Measurements from ENCODE around the gene LRMDA.

DNA sequence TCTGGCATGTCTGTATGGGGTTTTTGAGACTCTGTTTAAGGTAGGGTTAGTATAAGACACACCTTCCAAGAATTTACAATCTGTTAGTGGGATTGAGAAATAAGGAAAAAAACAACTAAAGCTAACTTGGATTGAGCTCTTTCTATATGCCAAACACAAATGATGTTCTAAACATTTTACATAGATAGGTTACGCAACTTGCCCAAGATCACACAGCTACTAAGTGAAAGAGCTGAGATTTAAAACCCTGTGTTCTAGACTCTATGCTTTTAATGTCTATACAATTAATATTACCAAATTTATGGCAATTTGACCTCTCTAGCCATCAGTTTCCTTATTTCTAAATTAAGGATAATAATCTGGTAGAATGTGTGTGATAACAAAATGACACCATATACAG is 1056.2 kb downstream of the LRMDA start:
- TF ChIP-seq ZNF878 (CRISPR knock-in tag; IDR thresholded peaks at IDR 0.05) (no peak), ZSCAN20 (CRISPR knock-in tag; IDR thresholded peaks at IDR 0.05; ENCODE audit: borderline replicate concordance) (no peak), ZNF549 (CRISPR knock-in tag; IDR thresholded peaks at IDR 0.05) (no peak)
- TF ChIP-seq, protein P1, sequence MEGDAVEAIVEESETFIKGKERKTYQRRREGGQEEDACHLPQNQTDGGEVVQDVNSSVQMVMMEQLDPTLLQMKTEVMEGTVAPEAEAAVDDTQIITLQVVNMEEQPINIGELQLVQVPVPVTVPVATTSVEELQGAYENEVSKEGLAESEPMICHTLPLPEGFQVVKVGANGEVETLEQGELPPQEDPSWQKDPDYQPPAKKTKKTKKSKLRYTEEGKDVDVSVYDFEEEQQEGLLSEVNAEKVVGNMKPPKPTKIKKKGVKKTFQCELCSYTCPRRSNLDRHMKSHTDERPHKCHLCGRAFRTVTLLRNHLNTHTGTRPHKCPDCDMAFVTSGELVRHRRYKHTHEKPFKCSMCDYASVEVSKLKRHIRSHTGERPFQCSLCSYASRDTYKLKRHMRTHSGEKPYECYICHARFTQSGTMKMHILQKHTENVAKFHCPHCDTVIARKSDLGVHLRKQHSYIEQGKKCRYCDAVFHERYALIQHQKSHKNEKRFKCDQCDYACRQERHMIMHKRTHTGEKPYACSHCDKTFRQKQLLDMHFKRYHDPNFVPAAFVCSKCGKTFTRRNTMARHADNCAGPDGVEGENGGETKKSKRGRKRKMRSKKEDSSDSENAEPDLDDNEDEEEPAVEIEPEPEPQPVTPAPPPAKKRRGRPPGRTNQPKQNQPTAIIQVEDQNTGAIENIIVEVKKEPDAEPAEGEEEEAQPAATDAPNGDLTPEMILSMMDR (CRISPR knock-in tag; IDR thresholded peaks at IDR 0.05) = no peak
- TF ChIP-seq, protein P2, sequence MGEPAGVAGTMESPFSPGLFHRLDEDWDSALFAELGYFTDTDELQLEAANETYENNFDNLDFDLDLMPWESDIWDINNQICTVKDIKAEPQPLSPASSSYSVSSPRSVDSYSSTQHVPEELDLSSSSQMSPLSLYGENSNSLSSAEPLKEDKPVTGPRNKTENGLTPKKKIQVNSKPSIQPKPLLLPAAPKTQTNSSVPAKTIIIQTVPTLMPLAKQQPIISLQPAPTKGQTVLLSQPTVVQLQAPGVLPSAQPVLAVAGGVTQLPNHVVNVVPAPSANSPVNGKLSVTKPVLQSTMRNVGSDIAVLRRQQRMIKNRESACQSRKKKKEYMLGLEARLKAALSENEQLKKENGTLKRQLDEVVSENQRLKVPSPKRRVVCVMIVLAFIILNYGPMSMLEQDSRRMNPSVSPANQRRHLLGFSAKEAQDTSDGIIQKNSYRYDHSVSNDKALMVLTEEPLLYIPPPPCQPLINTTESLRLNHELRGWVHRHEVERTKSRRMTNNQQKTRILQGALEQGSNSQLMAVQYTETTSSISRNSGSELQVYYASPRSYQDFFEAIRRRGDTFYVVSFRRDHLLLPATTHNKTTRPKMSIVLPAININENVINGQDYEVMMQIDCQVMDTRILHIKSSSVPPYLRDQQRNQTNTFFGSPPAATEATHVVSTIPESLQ (CRISPR knock-in tag; conservative IDR thresholded peaks at IDR 0.05) = no peak

All from HepG2 (cell line).